NCI-H1694 treated with DMSO at 0.1 percent for 48 hours (cell line): ENCODE data around the gene NR4A2.

Source experiments
- DNase-seq: peaks from one replicate; lab custom pipeline; 2025; lab: John Stamatoyannopoulos, UW

NR4A2 gene

GRCh38 chr2:156332534-156333273 is at the start of gene NR4A2:
TSS of gene NR4A2 (minus strand) at chr2:156332721. CDS start at chr2:156330186, 2,535 bp downstream.
- DNase-seq: peak; percentile 58

- DNase-seq: no peak
Observed at GRCh38 chr2:156380117-156380645, 47.7 kb upstream of the NR4A2 start.

- DNase-seq: no peak
Observed at GRCh38 chr2:156379714-156380113, 47.2 kb upstream of the NR4A2 start.

GRCh38 chr2:156379071-156379470 is 46.5 kb upstream of the NR4A2 start:
- DNase-seq: no peak

- no peak for DNase-seq
Observed at GRCh38 chr2:156366753-156367152, 34.2 kb upstream of the NR4A2 start.

GRCh38 chr2:156363141-156363540 is 30.6 kb upstream of the NR4A2 start:
- no peak for DNase-seq

GRCh38 chr2:156356014-156356754 is 23.7 kb upstream of the NR4A2 start:
- DNase-seq: no peak

GRCh38 chr2:156352911-156353310 is 20.4 kb upstream of the NR4A2 start:
- no peak for DNase-seq

- DNase-seq: no peak
Observed at GRCh38 chr2:156350374-156351142, 18.0 kb upstream of the NR4A2 start.

GRCh38 chr2:156349605-156350004 is 17.1 kb upstream of the NR4A2 start:
- DNase-seq: no peak

GRCh38 chr2:156349161-156349560 is 16.6 kb upstream of the NR4A2 start:
- no peak for DNase-seq

- no peak for DNase-seq
Observed at GRCh38 chr2:156347431-156347830, 14.9 kb upstream of the NR4A2 start.

GRCh38 chr2:156346731-156347130 is 14.2 kb upstream of the NR4A2 start:
- DNase-seq: no peak

- no peak for DNase-seq
Observed at GRCh38 chr2:156345582-156345981, 13.1 kb upstream of the NR4A2 start.

GRCh38 chr2:156343940-156344301 is 11.4 kb upstream of the NR4A2 start:
- DNase-seq: no peak

GRCh38 chr2:156343096-156343939 is 10.8 kb upstream of the NR4A2 start:
- DNase-seq: peak; percentile 41

GRCh38 chr2:156342254-156343095 is 10.0 kb upstream of the NR4A2 start:
- DNase-seq: peak; percentile 82

- peak; percentile 91 for DNase-seq
Observed at GRCh38 chr2:156341452-156342253, 9.1 kb upstream of the NR4A2 start.

- DNase-seq: peak; percentile 75
Observed at GRCh38 chr2:156340804-156341451, 8.4 kb upstream of the NR4A2 start.
